Suprapubic skin (tissue), 4 donors: ENCODE results near the gene ADARB1. TPM values are rescaled to one million over a fixed set of nuclear protein-coding genes. Genes with fewer than 3 reads are reported as not detected.
"Not testable (repeated sequence)": the region's sequence is repeated elsewhere in the genome, so short reads cannot be mapped to it uniquely, and the experiment has no call there.

Source experiments
- DNase-seq, 2 donors: peaks; one replicate each; pipeline ENCODE4 v3.0.0-alpha.2; 2019; ENCODE audit warnings: low spot score in 2 of 2
- H3K27ac ChIP-seq: fragments of 200-600 bp; sonication (generic); one replicate; pipeline ENCODE4 v1.5.1; 2019
- H3K27me3 ChIP-seq: fragments of 200-600 bp; sonication (generic); one replicate; pipeline ENCODE4 v1.5.1; 2019
- H3K36me3 ChIP-seq: fragments of 200-600 bp; sonication (generic); one replicate; pipeline ENCODE4 v1.5.1; 2019
- H3K4me1 ChIP-seq: fragments of 200-600 bp; sonication (generic); one replicate; pipeline ENCODE4 v1.5.1; 2019
- H3K4me3 ChIP-seq: fragments of 200-600 bp; sonication (generic); one replicate; pipeline ENCODE4 v1.5.1; 2019; ENCODE audit warnings: mild to moderate bottlenecking
- H3K9me3 ChIP-seq: fragments of 200-600 bp; sonication (generic); one replicate; pipeline ENCODE4 v1.5.1; 2019
- CTCF ChIP-seq, 2 donors: fragments of 200-600 bp in 1 of 2; fragments of 450-650 bp in 1 of 2; sonication (generic) in 1 of 2; IDR thresholded peaks; one replicate each; pipeline ENCODE4 v1.5.1; 2016 to 2019; ENCODE audit warnings: antibody characterized with exemption in 2 of 2, mild to moderate bottlenecking in 1 of 2, moderate library complexity in 1 of 2
- EP300 ChIP-seq: sonication (generic); formaldehyde crosslinking; IDR thresholded peaks from one replicate; pipeline ENCODE4 v1.6.1; 2017; ENCODE audit warnings: antibody characterized with exemption
- POLR2A ChIP-seq, 2 donors: fragments of 450-650 bp; IDR thresholded peaks; one replicate each; pipeline ENCODE4 v1.6.1; 2017; ENCODE audit warnings: antibody characterized with exemption in 2 of 2, mild to moderate bottlenecking in 2 of 2, moderate library complexity in 2 of 2
- POLR2AphosphoS5 ChIP-seq, 3 donors: sonication (generic); formaldehyde crosslinking; IDR thresholded peaks; one replicate each; pipeline ENCODE4 v1.6.1; 2017; ENCODE audit warnings: antibody characterized with exemption in 3 of 3
- WGBS: methylation state at CpG from one replicate; pipeline ENCODE4 v1.1.5; 2018; 5-methylcytosine and 5-hydroxymethylcytosine counted together
- total RNA-seq, 4 donors: library from RNA; depleted of rRNA; stranded (reverse); fragments of >200 nt; gene quantifications; one replicate each; pipeline ENCODE4 v1.1.0, GENCODE V29; 2016

Gene ADARB1
- total RNA-seq: 10 to 100 TPM; 13.2 to 23.6 (median 20.3) TPM

- WGBS: 0% methylated on average over 10 of the region's 132 CpGs
- no peaks in the 10 kb centered on the region for H3K9me3 ChIP-seq
- peaks cover 38% of the 10 kb centered on the region for H3K4me1 ChIP-seq
- peak within 1 kb of the TSS; percentile 99 for H3K4me3 ChIP-seq
- TF ChIP-seq EP300: no peak
- TF ChIP-seq CTCF (IDR thresholded peaks at IDR 0.05): no peak
- TF ChIP-seq POLR2A (IDR thresholded peaks at IDR 0.05): no peak
- TF ChIP-seq POLR2AphosphoS5 (IDR thresholded peaks at IDR 0.05): no peak
- no peaks in the 10 kb centered on the region for H3K36me3 ChIP-seq
- peak within 1 kb of the TSS; percentile 95 for H3K27ac ChIP-seq
- no peaks in the 10 kb centered on the region for H3K27me3 ChIP-seq
- DNase-seq: no peak
Observed at GRCh38 chr21:45074048-45074817, at the start of gene ADARB1. Gene ADARB1 (plus strand): TSS chr21:45074580. CDS start chr21:45171657, 97,077 bp downstream.

GRCh38 chr21:45026066-45026745 lies 48.2 kb upstream of the ADARB1 start:
- 93% methylated on average over 20 of the region's 22 CpGs for WGBS
- H3K27me3 ChIP-seq: no peaks in the 10 kb centered on the region
- DNase-seq: no peak
- TF ChIP-seq POLR2A (IDR thresholded peaks at IDR 0.05) (no peak), CTCF (IDR thresholded peaks at IDR 0.05) (no peak), POLR2AphosphoS5 (IDR thresholded peaks at IDR 0.05) (no peak), EP300 (no peak)
- H3K27ac ChIP-seq: no peak overlapping the region
- H3K36me3 ChIP-seq: no peaks in the 10 kb centered on the region
- H3K9me3 ChIP-seq: no peaks in the 10 kb centered on the region
- peaks cover 14% of the 10 kb centered on the region for H3K4me1 ChIP-seq
- no peak overlapping the region for H3K4me3 ChIP-seq

GRCh38 chr21:45026826-45027225 lies 47.6 kb upstream of the ADARB1 start:
- Histone ChIP-seq H3K27ac (no peak overlapping the region), H3K9me3 (no peaks in the 10 kb centered on the region), H3K36me3 (no peaks in the 10 kb centered on the region), H3K4me1 (peaks cover 16% of the 10 kb centered on the region), H3K27me3 (no peaks in the 10 kb centered on the region), H3K4me3 (no peak overlapping the region)
- DNase-seq: peak in 1 of 2 donors; percentile 60
- WGBS: 94% methylated on average over 12 of the region's 12 CpGs
- no peak for TF ChIP-seq POLR2A (IDR thresholded peaks at IDR 0.05)
- TF ChIP-seq EP300: no peak
- TF ChIP-seq CTCF (IDR thresholded peaks at IDR 0.05): no peak
- no peak for TF ChIP-seq POLR2AphosphoS5 (IDR thresholded peaks at IDR 0.05)

- DNase-seq: no peak
- peaks cover 22% of the 10 kb centered on the region for H3K4me1 ChIP-seq
- no peaks in the 10 kb centered on the region for H3K9me3 ChIP-seq
- H3K4me3 ChIP-seq: no peak overlapping the region
- WGBS: 88% methylated on average over 10 of the region's 21 CpGs
- TF ChIP-seq CTCF (IDR thresholded peaks at IDR 0.05) (no peak), POLR2A (IDR thresholded peaks at IDR 0.05) (no peak), POLR2AphosphoS5 (IDR thresholded peaks at IDR 0.05) (no peak), EP300 (no peak)
- no peaks in the 10 kb centered on the region for H3K36me3 ChIP-seq
- H3K27me3 ChIP-seq: no peaks in the 10 kb centered on the region
- H3K27ac ChIP-seq: no peak overlapping the region
Observed at GRCh38 chr21:45027241-45028196, 46.9 kb upstream of the ADARB1 start.

- H3K9me3 ChIP-seq, H3K4me3 ChIP-seq, H3K36me3 ChIP-seq, H3K27me3 ChIP-seq, H3K27ac ChIP-seq, DNase-seq: not testable (repeated sequence)
- peaks cover 32% of the 10 kb centered on the region for H3K4me1 ChIP-seq
- WGBS: 95% methylated on average over 6 of the region's 12 CpGs
Observed at GRCh38 chr21:45028645-45029044, 45.7 kb upstream of the ADARB1 start.
